TTC549 (cell line): ENCODE measurements around the gene MAG.

Source experiments
- FAIRE-seq: peaks from 2 replicates; lab custom pipeline; 2012; peaks lifted over from hg19 to GRCh38; lab: Jason Lieb, UNC

MAG gene

DNA sequence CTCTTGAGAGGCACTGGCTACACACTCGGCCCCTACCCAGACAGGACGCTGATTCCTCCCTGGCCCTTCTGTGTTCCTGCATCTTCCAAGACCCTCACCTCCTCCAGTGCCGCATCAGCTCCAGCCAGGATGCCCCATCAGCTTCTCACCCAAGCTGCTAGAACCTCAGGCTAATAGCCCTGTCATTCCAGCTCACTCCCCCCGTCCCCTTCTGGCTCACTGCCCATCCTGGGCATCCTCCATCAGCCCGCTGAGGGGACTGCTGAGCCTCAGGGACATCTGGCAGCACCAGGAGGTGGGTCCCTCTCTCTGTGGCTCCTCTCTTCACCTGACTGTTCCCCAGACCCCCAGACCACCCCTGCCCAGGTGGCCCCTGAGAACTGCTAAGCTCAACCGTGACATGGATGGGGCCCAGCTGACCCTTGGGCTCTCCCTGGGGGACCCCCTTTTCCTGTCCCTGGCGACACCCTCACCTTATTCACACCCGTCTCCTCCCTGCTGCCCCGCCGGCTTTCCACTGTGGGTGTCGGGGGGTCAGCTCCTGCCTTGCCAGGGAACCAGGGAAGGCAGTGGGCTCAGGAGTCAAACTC is 71.1 kb downstream of the MAG start:
- no peak for FAIRE-seq
